ENCODE measurements around the gene SLC5A8. TPM values are rescaled to one million over a fixed set of nuclear protein-coding genes. Genes with fewer than 3 reads are reported as not detected.

SLC5A8 gene
- total RNA-seq: 1.4 TPM

- DNase-seq: no peak
Measured at GRCh38 chr12:101209319-101210302, at the start of gene SLC5A8. TSS of gene SLC5A8 (minus strand) at chr12:101210238. CDS start at chr12:101209848, 390 bp downstream.

DNA sequence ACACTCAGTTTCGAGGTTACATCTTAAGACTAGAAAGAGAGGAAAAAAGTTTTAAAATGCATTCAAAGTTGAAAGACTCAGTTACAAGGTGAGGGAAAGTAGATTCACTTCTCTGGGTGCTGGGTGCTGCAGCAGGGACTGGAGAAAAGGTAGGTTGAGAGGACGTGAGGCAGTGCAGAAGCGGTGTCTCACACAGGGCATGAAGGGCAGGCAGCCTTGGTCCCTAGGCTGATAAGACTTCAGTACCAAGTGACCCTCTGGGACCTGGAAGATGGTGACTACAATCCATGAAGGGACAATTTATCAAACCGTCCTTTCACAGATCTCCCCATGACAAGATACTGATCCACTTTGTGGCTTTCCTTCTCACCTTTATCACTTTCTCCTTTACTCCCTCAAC, 47.3 kb upstream of the SLC5A8 start:
- no peak for DNase-seq

GRCh38 chr12:101256266-101256665, 46.2 kb upstream of the SLC5A8 start:
- DNase-seq: no peak

- DNase-seq: no peak
Measured at GRCh38 chr12:101243616-101244015, 33.6 kb upstream of the SLC5A8 start.

- no peak for DNase-seq
Measured at GRCh38 chr12:101243074-101243473, 33.0 kb upstream of the SLC5A8 start.

DNA sequence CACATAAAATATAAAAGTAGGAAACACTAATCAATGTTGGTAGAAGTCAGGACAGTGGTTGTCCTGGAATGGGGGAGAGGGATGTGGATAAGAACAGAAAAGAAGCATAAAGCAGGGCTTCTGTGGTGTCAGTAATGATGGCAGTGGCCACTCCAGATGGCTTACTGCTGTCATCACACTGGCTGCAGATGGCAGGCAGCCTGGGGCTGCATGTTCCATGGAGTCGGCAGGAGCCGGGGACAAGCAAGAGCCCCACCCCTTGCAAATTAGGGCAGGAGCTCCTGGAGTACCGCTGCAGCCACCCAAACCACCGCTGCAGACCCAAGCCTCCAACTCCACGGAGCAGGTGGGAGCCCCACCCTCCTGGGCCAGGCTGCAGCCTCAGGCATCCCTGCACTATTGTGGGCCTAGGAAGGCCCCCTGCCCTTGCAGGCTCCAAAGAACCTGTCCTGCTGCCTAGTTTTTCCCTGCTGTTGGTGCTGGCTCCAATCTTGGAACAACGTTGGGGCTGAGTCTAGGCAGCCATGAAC, 28.8 kb upstream of the SLC5A8 start:
- no peak for DNase-seq

DNA sequence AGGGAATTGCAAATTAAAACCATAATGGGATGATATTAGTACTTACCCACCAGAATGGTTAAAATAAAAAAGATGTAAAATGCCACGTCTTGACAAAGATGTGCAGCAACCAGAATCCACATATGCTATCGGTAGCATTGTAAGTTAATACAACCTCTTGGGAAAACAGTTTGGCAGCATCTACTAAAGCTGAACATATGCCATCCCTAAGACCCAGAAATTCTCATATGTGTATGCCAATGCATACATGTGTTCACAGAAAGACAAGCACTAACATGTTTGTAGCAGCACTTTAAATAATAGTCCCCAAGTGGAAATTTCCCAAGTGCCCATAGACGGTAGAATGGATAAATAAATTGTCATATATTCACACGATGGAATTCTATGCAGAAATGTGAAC, 28.3 kb upstream of the SLC5A8 start:
- DNase-seq: no peak

DNA sequence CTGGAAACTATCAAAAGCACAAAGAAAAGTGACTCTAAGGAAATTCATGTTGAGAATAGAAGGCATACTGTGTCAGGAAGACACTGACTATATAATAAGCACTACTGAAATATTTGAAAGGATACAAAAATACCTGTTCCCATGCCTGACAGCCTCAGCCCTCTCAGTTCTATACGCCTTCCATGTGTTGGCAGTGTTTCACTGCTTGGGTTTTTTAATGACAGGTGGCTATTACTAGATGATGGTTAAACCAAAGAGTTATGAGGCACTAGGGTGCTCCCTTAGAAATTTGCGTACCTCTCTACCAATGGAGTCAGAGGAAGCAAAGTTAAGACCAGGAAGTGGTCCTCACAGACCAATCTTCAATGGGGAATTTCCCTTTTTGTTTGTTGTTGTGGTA, 25.6 kb upstream of the SLC5A8 start:
- no peak for DNase-seq

- no peak for DNase-seq
Measured at GRCh38 chr12:101231636-101232035, 21.6 kb upstream of the SLC5A8 start.

DNA sequence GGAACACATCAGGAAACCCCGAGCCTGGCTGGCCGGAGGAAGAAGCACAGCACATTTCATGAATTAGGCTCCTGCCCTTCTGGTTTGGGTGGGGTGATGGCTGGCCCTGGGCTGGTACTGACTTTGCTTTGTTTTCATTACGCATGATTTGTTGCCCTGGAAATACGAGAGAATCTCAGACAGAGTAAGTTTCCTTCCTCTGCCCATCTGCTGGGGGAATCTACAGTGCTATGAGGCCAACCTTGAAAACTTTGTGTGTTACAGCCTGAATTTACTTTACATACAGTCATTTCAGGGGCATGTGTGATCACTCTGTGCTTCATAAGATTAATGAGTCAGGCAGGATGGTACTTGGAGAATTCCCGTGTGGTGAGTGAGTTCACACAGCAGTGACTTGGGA, 20.5 kb upstream of the SLC5A8 start:
- no peak for DNase-seq

GRCh38 chr12:101229841-101230241, 19.8 kb upstream of the SLC5A8 start:
- DNase-seq: no peak

- DNase-seq: no peak
Measured at GRCh38 chr12:101221301-101221700, 11.3 kb upstream of the SLC5A8 start.

- DNase-seq: no peak
Measured at GRCh38 chr12:101216810-101217209, 6.8 kb upstream of the SLC5A8 start.

- DNase-seq: no peak
Measured at GRCh38 chr12:101207086-101207780, 2.8 kb downstream of the SLC5A8 start.

DNA sequence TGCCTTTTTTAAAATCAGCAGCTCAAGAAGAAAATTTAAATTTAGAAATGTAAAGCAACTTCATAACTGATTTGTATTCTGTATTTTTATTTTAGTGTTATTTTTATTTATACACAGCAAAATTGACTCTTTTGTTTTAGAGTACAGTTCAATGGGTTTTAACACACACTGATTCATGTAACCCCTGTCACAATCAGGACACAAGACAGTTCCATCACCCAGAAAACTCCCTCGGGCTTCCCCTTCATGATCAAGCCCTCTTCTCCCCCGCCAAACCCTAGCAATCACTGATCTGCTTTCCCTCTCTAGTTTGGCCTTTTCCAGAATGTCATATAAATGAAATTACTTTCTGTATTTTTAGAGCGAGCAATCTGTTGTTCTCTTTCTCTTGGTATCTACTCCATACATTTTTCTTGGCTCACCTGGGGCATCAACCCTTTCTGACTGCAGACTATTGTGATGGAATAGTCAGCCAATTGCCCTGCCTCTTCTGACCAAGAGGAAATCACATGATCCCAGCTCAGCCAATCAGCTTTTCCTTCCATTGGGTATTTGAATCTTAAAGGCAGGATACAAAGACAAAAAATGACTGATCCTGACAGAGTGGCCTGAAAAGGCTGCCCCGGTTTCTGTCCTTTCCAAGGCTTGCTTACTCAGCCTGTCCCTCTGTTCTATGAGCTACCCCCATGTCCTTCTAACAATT, 5.3 kb downstream of the SLC5A8 start:
- DNase-seq: no peak

GRCh38 chr12:101200824-101201223, 9.2 kb downstream of the SLC5A8 start:
- no peak for DNase-seq

- no peak for DNase-seq
Measured at GRCh38 chr12:101200145-101200544, 9.9 kb downstream of the SLC5A8 start.

DNA sequence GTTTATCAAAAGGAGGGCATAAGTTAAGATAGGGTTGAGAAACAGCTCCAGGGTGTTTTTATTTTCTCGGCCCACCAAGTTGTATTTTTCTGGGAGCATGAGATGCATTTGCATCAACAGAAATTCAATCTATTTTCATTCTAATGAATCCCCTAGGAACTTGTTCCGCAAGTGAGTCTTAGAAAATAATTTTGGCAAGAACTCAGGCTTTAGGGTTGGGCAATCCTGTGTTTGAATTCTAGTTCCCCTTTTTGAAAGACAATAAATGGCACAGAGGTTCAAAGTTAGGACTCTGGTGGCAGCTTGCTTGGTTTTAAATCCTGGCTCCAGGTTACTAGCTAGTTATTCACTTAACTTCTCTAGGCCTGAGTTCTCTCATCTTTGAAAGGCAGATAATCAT, 23.7 kb downstream of the SLC5A8 start:
- DNase-seq: no peak

DNA sequence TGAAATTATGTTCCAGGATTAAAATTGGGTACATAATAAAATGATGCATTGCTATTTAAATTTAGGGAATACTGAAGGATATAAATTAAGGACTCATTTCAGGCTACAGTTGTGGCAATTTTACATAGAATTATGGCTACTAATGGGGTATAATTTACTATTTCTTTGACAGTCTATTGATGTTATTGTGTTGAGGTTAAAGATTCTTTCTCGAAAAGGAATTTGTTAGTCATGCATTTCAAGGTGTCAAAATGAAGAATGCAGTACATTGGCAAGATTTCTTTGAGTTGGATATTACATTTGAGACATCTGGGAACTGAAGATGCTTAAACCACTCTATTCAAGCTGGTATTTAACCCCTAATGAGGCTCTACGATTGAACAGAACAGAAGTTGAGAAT, 28.3 kb downstream of the SLC5A8 start:
- no peak for DNase-seq

DNA sequence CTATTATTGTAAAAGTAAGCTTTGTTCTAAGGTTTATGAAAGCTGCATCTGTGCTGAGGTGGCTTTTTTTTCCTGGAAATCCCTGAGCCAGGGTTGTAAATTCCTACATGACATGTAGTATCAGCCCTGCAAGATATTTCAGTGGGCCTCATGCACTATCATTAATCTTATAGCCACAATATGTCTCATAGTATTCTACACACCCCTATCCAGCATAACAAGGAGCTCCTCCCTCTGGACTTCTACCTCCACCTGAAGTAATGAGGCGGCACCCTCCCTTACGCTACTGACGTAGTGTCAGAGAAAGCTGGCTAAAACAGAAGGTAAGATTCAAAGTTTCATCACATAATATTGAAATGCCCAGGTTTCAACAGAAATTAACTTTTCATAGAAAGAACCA, 35.5 kb downstream of the SLC5A8 start:
- no peak for DNase-seq

- no peak for DNase-seq
Measured at GRCh38 chr12:101173197-101173749, 36.8 kb downstream of the SLC5A8 start.

DNA sequence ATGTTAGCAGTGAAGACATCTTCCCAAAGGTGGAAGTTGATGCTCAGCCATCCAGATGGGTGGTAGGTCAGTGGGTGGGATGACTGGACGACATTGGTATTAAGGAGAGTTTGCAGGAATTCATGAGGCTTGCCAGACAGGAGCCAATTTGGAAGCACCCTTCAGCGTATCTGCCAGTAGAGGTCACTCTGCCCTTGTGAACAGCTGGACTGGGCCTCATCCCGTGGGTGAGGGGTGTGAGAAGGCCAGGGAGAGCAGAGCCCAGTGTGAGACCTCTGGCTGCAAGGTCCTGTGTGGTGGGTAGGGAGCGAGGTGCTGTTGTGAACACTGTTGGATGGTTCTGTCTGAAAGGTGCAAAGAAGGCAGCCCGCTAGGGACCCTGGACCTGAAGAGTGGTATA, 37.7 kb downstream of the SLC5A8 start:
- no peak for DNase-seq

All from occipital lobe (tissue), 2 donors.